Smooth muscle cell (in vitro differentiated cells): ENCODE data around the gene KIAA1958. TPM values are rescaled to one million over a fixed set of nuclear protein-coding genes. Genes with fewer than 3 reads are reported as not detected.
A peak's percentile ranks its signal among the peaks of the same experiment; 100 is the strongest.

ENCODE experiments used
- DNase-seq: peaks from one replicate; lab custom pipeline; 2025; ENCODE audit not compliant: unreplicated experiment; lab: John Stamatoyannopoulos, UW
- H2AFZ ChIP-seq: fragments of 200-600 bp; sonication (generic); 2 replicates; pipeline ENCODE4 v1.6.0; 2016; ENCODE audit warnings: antibody characterized with exemption, low read depth, mild to moderate bottlenecking
- H3F3A ChIP-seq: fragments of 200-600 bp; sonication (generic); 2 replicates; pipeline ENCODE4 v1.6.0; 2017; ENCODE audit warnings: antibody characterized with exemption, low read depth
- H3K27ac ChIP-seq: fragments of 200-600 bp; sonication (generic); 2 replicates; pipeline ENCODE4 v1.5.1; 2016; ENCODE audit warnings: low read depth, mild to moderate bottlenecking
- H3K27me3 ChIP-seq: fragments of 200-600 bp; sonication (generic); 2 replicates; pipeline ENCODE4 v1.6.1; 2016; ENCODE audit warnings: low read depth, mild to moderate bottlenecking
- H3K36me3 ChIP-seq: fragments of 200-600 bp; sonication (generic); 2 replicates; pipeline ENCODE4 v1.5.1; 2016; ENCODE audit warnings: low read depth
- H3K4me1 ChIP-seq: fragments of 200-600 bp; sonication (generic); 2 replicates; pipeline ENCODE4 v1.5.1; 2016; ENCODE audit warnings: low read depth
- H3K4me2 ChIP-seq: fragments of 200-600 bp; sonication (generic); 2 replicates; pipeline ENCODE4 v1.6.0; 2016; ENCODE audit warnings: mild to moderate bottlenecking
- H3K4me3 ChIP-seq: fragments of 200-600 bp; sonication (generic); 2 replicates; pipeline ENCODE4 v1.5.1; 2016; ENCODE audit warnings: mild to moderate bottlenecking
- H3K79me2 ChIP-seq: fragments of 200-600 bp; sonication (generic); 2 replicates; pipeline ENCODE4 v1.6.0; 2016; ENCODE audit warnings: low read depth, mild to moderate bottlenecking
- H3K9ac ChIP-seq: fragments of 200-600 bp; sonication (generic); 2 replicates; pipeline ENCODE4 v1.6.0; 2016; ENCODE audit warnings: low read depth
- H3K9me3 ChIP-seq: fragments of 200-600 bp; sonication (generic); replicated peaks from 2 replicates; pipeline ENCODE4 v1.5.1; 2016; ENCODE audit warnings: low read depth
- H4K20me1 ChIP-seq: fragments of 200-600 bp; sonication (generic); 2 replicates; pipeline ENCODE4 v1.6.0; 2016; ENCODE audit warnings: low read depth
- CTCF ChIP-seq: fragments of 200-600 bp; sonication (generic); IDR thresholded peaks from 2 replicates; pipeline ENCODE4 v1.5.1; 2017; ENCODE audit warnings: borderline replicate concordance, mild to moderate bottlenecking, antibody characterized with exemption; ENCODE audit not compliant: insufficient read depth, poor library complexity, severe bottlenecking
- WGBS: methylation state at CpG from one replicate; pipeline ENCODE4 v1.1.7; 2016; ENCODE audit warnings: low lambda C conversion rate; 5-methylcytosine and 5-hydroxymethylcytosine counted together
- polyA plus RNA-seq: library from polyadenylated mRNA; unstranded; fragments of >200 nt; fragmentation: Nextera tagmentation; extraction: Ambion mirVana; gene quantifications from 2 replicates; pipeline ENCODE4 v1.2.1, GENCODE V29; 2016
- total RNA-seq: library from RNA; depleted of rRNA; stranded (reverse); fragments of >200 nt; gene quantifications from 2 replicates; pipeline ENCODE4 v1.2.3, GENCODE V29; 2014

The KIAA1958 gene
- total and polyA plus RNA-seq, 2 experiments from 2014 or later: 1.1 to 1.8 TPM

- Histone ChIP-seq H3K9ac (no peak overlapping the region), H3K4me2 (no peak overlapping the region), H3K4me1 (peaks cover 32% of the 10 kb centered on the region), H3K27me3 (no peaks in the 10 kb centered on the region), H3F3A (no peaks in the 10 kb centered on the region), H3K9me3 (peaks cover 15% of the 10 kb centered on the region), H3K4me3 (peak overlapping the region; percentile 12), H3K36me3 (peaks cover 16% of the 10 kb centered on the region), H4K20me1 (no peaks in the 10 kb centered on the region), H3K27ac (no peak overlapping the region), H3K79me2 (peaks cover 13% of the 10 kb centered on the region), H2AFZ (no peak overlapping the region)
- no peak for DNase-seq
- no peak for TF ChIP-seq CTCF
- 55% methylated on average over 4 of the region's 4 CpGs for WGBS
Measured at GRCh38 chr9:112489876-112490666, 3.4 kb downstream of the KIAA1958 start.

DNA sequence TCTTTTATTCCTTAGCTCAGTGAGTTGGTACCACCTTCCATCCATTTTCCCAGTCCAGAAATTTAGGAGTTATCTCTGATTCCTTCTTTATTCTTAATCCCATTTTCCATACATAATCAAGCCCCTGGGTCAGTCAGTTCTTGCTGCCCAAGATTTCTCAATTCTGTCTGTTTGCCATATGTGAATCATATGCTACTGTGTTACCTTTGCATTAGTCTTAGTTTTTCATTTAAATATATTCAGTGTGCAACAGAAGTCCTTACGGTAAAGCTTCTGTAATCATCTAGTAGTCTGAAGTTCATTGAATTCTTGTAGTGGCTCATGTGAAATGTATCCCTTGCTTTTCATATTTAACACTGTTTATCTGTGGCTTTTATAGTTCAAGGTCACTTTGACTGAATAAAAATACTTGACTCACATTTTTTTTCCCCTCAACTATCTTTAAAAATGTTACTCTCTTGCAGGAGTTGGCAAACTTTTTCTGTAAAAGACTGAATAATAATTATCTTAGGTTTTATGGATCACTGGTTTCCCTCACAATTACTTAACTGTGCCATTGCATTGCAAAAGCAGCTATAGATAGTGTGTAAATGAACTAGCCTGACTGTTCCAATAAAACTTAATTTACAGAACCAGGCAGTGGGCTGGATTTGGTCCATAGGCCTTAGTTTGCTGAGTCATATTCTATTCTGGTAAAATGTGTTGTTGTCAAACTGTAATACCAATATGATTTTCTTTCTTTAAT lies 6.9 kb downstream of the KIAA1958 start:
- H3K9ac ChIP-seq: no peak overlapping the region
- H3K4me1 ChIP-seq: peaks cover 31% of the 10 kb centered on the region
- no peak overlapping the region for H3K27ac ChIP-seq
- peaks cover 9% of the 10 kb centered on the region for H3K79me2 ChIP-seq
- H2AFZ ChIP-seq: no peak overlapping the region
- H4K20me1 ChIP-seq: no peaks in the 10 kb centered on the region
- H3K36me3 ChIP-seq: peaks cover 16% of the 10 kb centered on the region
- no peak for TF ChIP-seq CTCF
- H3K27me3 ChIP-seq: no peaks in the 10 kb centered on the region
- 96% methylated on average over 1 of the region's 1 CpG for WGBS
- H3K4me3 ChIP-seq: no peak overlapping the region
- peaks cover 19% of the 10 kb centered on the region for H3K9me3 ChIP-seq
- DNase-seq: no peak
- no peak overlapping the region for H3K4me2 ChIP-seq
- no peaks in the 10 kb centered on the region for H3F3A ChIP-seq

- H2AFZ ChIP-seq: no peak overlapping the region
- 93% methylated on average over 1 of the region's 1 CpG for WGBS
- peaks cover 19% of the 10 kb centered on the region for H3K9me3 ChIP-seq
- H3K27me3 ChIP-seq: no peaks in the 10 kb centered on the region
- H3K4me3 ChIP-seq: no peak overlapping the region
- no peaks in the 10 kb centered on the region for H3F3A ChIP-seq
- no peak overlapping the region for H3K9ac ChIP-seq
- H3K36me3 ChIP-seq: peaks cover 20% of the 10 kb centered on the region
- TF ChIP-seq CTCF: no peak
- H3K27ac ChIP-seq: no peak overlapping the region
- no peak for DNase-seq
- H3K4me1 ChIP-seq: peaks cover 25% of the 10 kb centered on the region
- peaks cover 9% of the 10 kb centered on the region for H3K79me2 ChIP-seq
- H3K4me2 ChIP-seq: no peak overlapping the region
- H4K20me1 ChIP-seq: no peaks in the 10 kb centered on the region
Measured at GRCh38 chr9:112494153-112494552, 7.5 kb downstream of the KIAA1958 start.
